ENCODE data around the gene DOK5.

The DOK5 gene

DNA sequence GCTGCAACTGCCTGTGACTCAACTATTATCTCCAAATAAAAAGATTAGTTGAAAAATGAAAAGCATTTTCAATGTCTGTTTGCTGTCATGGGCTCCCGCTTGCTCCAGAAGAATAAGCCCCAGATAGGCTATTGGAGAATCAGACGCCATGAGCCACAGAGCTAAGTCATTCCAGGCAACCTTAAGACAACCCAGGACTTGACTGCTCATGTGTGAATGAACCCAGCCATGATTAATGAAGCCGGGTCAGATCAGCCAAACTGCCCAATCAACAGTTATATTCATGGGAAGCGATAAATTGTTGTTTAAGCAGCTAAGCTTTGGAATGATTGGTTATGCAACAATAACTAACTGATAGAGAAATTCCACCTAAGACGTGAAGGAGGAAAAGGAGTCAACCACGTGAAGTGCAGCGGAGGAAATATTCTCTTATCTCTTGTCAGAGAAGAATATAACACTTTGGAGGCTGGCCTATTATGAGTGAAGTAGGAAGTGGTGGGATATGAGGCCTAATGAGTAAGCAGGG is 64.2 kb downstream of the DOK5 start:
- TF ChIP-seq, protein P1, sequence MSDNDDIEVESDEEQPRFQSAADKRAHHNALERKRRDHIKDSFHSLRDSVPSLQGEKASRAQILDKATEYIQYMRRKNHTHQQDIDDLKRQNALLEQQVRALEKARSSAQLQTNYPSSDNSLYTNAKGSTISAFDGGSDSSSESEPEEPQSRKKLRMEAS (IDR thresholded peaks at IDR 0.05), result no peak
- TF ChIP-seq TEAD4 (IDR thresholded peaks at IDR 0.05) (no peak), EP300 (IDR thresholded peaks at IDR 0.05; ENCODE audit: borderline replicate concordance) (no peak), FOXM1 (IDR thresholded peaks at IDR 0.05; ENCODE audit: borderline replicate concordance, low read depth) (no peak), CEBPB (IDR thresholded peaks at IDR 0.05) (no peak), RAD21 (IDR thresholded peaks at IDR 0.05; ENCODE audit: low read depth) (no peak), YY1 (IDR thresholded peaks at IDR 0.05; ENCODE audit: low read depth) (no peak), NFIC (IDR thresholded peaks at IDR 0.05) (no peak), TAF1 (IDR thresholded peaks at IDR 0.05; ENCODE audit: low read depth) (no peak), ZBTB7A (IDR thresholded peaks at IDR 0.05; ENCODE audit: low read depth) (no peak), EGR1 (IDR thresholded peaks at IDR 0.05) (no peak), TCF12 (IDR thresholded peaks at IDR 0.05; ENCODE audit: low read depth) (no peak)
- TF ChIP-seq, protein P2, sequence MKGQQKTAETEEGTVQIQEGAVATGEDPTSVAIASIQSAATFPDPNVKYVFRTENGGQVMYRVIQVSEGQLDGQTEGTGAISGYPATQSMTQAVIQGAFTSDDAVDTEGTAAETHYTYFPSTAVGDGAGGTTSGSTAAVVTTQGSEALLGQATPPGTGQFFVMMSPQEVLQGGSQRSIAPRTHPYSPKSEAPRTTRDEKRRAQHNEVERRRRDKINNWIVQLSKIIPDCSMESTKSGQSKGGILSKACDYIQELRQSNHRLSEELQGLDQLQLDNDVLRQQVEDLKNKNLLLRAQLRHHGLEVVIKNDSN (IDR thresholded peaks at IDR 0.05), result no peak
- TF ChIP-seq, protein P3, sequence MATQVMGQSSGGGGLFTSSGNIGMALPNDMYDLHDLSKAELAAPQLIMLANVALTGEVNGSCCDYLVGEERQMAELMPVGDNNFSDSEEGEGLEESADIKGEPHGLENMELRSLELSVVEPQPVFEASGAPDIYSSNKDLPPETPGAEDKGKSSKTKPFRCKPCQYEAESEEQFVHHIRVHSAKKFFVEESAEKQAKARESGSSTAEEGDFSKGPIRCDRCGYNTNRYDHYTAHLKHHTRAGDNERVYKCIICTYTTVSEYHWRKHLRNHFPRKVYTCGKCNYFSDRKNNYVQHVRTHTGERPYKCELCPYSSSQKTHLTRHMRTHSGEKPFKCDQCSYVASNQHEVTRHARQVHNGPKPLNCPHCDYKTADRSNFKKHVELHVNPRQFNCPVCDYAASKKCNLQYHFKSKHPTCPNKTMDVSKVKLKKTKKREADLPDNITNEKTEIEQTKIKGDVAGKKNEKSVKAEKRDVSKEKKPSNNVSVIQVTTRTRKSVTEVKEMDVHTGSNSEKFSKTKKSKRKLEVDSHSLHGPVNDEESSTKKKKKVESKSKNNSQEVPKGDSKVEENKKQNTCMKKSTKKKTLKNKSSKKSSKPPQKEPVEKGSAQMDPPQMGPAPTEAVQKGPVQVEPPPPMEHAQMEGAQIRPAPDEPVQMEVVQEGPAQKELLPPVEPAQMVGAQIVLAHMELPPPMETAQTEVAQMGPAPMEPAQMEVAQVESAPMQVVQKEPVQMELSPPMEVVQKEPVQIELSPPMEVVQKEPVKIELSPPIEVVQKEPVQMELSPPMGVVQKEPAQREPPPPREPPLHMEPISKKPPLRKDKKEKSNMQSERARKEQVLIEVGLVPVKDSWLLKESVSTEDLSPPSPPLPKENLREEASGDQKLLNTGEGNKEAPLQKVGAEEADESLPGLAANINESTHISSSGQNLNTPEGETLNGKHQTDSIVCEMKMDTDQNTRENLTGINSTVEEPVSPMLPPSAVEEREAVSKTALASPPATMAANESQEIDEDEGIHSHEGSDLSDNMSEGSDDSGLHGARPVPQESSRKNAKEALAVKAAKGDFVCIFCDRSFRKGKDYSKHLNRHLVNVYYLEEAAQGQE (IDR thresholded peaks at IDR 0.05; ENCODE audit: low read depth), result no peak

DNA sequence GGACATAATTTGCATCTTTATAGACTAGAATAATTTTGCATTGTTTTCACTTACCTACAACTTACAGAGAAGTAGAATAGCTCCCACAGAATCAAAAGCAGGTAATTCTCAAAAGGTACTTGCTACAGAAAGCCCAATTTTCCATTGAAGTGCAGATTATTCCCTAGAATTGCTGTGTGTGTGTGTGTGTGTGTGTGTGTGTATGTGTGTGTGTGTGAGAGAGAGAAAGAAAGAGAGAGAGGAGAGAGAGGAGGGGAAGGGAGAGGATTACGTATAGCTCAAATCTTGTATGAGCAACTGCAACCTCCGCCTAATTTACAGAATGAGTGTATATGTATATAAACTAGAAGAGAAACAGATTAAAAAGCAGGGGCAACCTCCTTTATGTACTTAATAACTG is 68.0 kb downstream of the DOK5 start:
- TF ChIP-seq CREB1 (IDR thresholded peaks at IDR 0.05; ENCODE audit: low read depth) (no peak), ZBTB7A (IDR thresholded peaks at IDR 0.05; ENCODE audit: low read depth) (no peak), EGR1 (IDR thresholded peaks at IDR 0.05) (no peak), EP300 (IDR thresholded peaks at IDR 0.05; ENCODE audit: borderline replicate concordance) (no peak), RAD21 (IDR thresholded peaks at IDR 0.05; ENCODE audit: low read depth) (no peak), NFIC (IDR thresholded peaks at IDR 0.05) (no peak), TCF12 (IDR thresholded peaks at IDR 0.05; ENCODE audit: low read depth) (no peak), TAF1 (IDR thresholded peaks at IDR 0.05; ENCODE audit: low read depth) (no peak), TEAD4 (IDR thresholded peaks at IDR 0.05) (no peak), YY1 (IDR thresholded peaks at IDR 0.05; ENCODE audit: low read depth) (no peak), CEBPB (IDR thresholded peaks at IDR 0.05) (no peak), FOXM1 (IDR thresholded peaks at IDR 0.05; ENCODE audit: borderline replicate concordance, low read depth) (no peak)
- TF ChIP-seq, protein P3 (IDR thresholded peaks at IDR 0.05; ENCODE audit: low read depth), result no peak
- TF ChIP-seq, protein P1 (IDR thresholded peaks at IDR 0.05), result no peak
- TF ChIP-seq, protein P2 (IDR thresholded peaks at IDR 0.05), result no peak

DNA sequence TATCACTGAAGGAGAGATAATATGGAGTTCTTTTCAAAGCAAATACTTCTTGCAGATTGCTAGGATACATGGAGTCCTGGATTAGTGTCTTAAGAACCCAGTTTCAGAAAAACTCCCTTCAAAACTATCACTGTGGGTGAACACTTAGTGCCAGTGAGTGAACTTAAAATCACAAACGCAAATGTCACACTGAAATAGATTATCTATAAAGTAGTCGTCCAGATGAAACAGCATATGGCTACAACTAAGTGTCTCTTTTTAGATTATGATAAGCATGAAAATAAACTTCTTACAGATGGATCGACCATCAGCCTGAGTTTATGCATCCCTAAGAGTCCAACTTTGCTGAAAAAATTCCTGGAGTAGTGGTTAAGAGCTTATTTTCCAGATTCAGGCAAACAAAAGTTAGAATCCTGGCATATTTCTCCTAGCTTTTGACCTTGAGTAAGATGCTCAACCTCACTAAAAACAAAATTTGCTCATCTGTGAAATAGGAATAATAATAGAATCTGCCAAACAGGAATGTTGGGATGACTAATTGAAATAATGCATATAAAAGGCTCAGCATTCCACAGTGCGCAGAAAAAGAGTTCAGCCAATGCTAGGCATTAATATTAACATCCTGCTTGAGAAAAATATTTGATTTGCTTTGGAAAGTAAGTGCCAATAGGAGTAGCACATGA is 70.4 kb downstream of the DOK5 start:
- TF ChIP-seq CREB1 (IDR thresholded peaks at IDR 0.05; ENCODE audit: low read depth) (no peak), RAD21 (IDR thresholded peaks at IDR 0.05; ENCODE audit: low read depth) (no peak), TEAD4 (IDR thresholded peaks at IDR 0.05) (no peak), TCF12 (IDR thresholded peaks at IDR 0.05; ENCODE audit: low read depth) (no peak), CEBPB (IDR thresholded peaks at IDR 0.05) (no peak), YY1 (IDR thresholded peaks at IDR 0.05; ENCODE audit: low read depth) (no peak), TAF1 (IDR thresholded peaks at IDR 0.05; ENCODE audit: low read depth) (no peak)
- TF ChIP-seq, protein P1 (IDR thresholded peaks at IDR 0.05), result no peak

DNA sequence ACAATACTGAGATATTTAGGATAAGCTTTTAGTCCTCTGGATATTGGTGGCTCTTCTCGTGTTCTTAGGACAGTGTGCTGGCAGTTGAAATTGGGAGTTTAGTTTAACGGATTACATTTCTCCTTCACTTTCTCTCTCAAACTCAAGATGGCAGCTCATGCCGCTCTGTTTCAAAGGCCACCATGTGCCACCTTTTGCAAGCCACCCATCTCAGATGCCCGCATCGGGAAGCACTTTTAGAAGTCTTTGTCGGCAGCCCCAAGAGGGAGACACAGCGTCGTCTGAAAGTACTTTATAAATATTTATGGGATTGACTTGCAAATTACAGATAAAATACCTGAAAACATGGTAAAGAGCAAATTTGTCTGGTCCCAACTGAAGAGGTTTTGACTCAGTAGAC is 73.5 kb downstream of the DOK5 start:
- TF ChIP-seq CEBPB (IDR thresholded peaks at IDR 0.05), result no peak

DNA sequence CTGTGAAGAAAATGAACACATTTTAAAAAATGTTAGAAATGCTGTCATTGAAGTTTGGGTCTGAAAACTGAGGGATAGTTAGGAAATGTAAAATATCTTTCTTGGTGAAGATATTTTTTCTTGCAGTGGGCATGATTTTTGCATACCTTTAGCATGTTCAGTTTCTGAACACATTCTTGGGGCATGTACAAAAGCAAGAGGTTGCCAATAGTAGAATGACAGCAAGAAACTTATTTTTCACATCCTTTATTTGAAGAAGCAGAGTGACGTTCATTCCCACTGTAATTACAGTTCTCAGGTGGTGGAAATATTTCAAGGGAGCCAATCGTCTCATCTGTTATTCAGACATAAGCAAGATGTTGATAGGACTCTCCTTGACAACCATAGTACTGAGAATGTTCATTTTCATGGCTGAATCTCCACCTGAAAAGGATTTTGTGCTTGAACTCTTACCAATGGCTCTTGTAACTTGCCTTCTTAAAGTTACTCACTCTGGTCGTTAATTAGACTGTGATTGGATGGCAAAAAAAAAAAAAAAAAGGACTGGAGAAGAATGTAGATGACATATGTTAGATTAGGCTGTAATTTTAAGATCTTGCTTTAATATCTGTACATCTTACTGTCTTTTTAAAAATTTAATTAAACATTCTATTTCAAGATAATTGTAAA is 74.4 kb downstream of the DOK5 start:
- TF ChIP-seq EGR1 (IDR thresholded peaks at IDR 0.05) (no peak), FOXM1 (IDR thresholded peaks at IDR 0.05; ENCODE audit: borderline replicate concordance, low read depth) (no peak), CEBPB (IDR thresholded peaks at IDR 0.05) (no peak), YY1 (IDR thresholded peaks at IDR 0.05; ENCODE audit: low read depth) (no peak), CREB1 (IDR thresholded peaks at IDR 0.05; ENCODE audit: low read depth) (no peak)
